Caco-2 (cell line): ENCODE data around the gene CTF1. TPM values are rescaled to one million over a fixed set of nuclear protein-coding genes. Genes with fewer than 3 reads are reported as not detected.

Source experiments
- BruUV-seq: library from RNA; stranded (reverse); fragments of 400-500 nt; replicated peaks from 2 replicates; lab custom pipeline; 2021; lab: Mats Ljungman, UMichigan
- CTCF ChIA-PET: fragments of 300-600 bp; sonication (Branson Sonifier 250); formaldehyde crosslinking; loops from one replicate; lab custom pipeline; 2022; ENCODE audit warnings: antibody characterized with exemption; lab: Charles Lee
- POLR2A ChIA-PET: fragments of 300-600 bp; sonication (Branson Sonifier 250); formaldehyde crosslinking; loops from one replicate; lab custom pipeline; 2022; ENCODE audit warnings: antibody characterized with exemption; lab: Charles Lee
- DNase-seq, 2 experiments: peaks; one replicate each; pipeline versions ENCODE4 v3.0.0 to v3.0.0-alpha.2; 2020 to 2022
- H3K27me3 ChIP-seq: replicated peaks from 2 replicates; pipeline ENCODE4 v1.6.0; 2011; ENCODE audit warnings: low read length; ENCODE audit not compliant: control insufficient read depth, insufficient read depth
- H3K36me3 ChIP-seq: 2 replicates; pipeline ENCODE4 v1.5.1; 2011; ENCODE audit warnings: low read length; ENCODE audit not compliant: control insufficient read depth, insufficient read depth
- H3K4me1 ChIP-seq: fragments of 250-450 bp; sonication (Bioruptor Pico); 2 replicates; pipeline ENCODE4 v1.5.1; 2020; ENCODE audit warnings: mild to moderate bottlenecking
- H3K4me3 ChIP-seq: 2 replicates; pipeline ENCODE4 v1.5.1; 2011; ENCODE audit warnings: low read depth, mild to moderate bottlenecking, control low read depth, low read length
- H3K9me3 ChIP-seq: fragments of 250-450 bp; sonication (Bioruptor Pico); 2 replicates; pipeline ENCODE4 v1.5.1; 2020; ENCODE audit warnings: mild to moderate bottlenecking, moderate library complexity
- H3K27ac Mint-ChIP-seq: one replicate; pipeline ENCODE4 v1.8.0; 2022; ENCODE audit warnings: mixed read lengths; ENCODE audit not compliant: unreplicated experiment
- H3K27me3 Mint-ChIP-seq: one replicate; pipeline ENCODE4 v1.8.0; 2022; ENCODE audit warnings: mixed read lengths; ENCODE audit not compliant: insufficient read depth, unreplicated experiment
- H3K36me3 Mint-ChIP-seq: one replicate; pipeline ENCODE4 v1.8.0; 2022; ENCODE audit warnings: mild to moderate bottlenecking, mixed read lengths; ENCODE audit not compliant: insufficient read depth, unreplicated experiment
- H3K4me1 Mint-ChIP-seq: one replicate; pipeline ENCODE4 v1.8.0; 2022; ENCODE audit warnings: low read depth, mixed read lengths; ENCODE audit not compliant: unreplicated experiment
- H3K4me3 Mint-ChIP-seq: one replicate; pipeline ENCODE4 v1.8.0; 2022; ENCODE audit warnings: mild to moderate bottlenecking, moderate library complexity, mixed read lengths; ENCODE audit not compliant: unreplicated experiment
- H3K9me3 Mint-ChIP-seq: one replicate; pipeline ENCODE4 v1.8.0; 2022; ENCODE audit warnings: mixed read lengths; ENCODE audit not compliant: unreplicated experiment
- CTCF ChIP-seq, 2 experiments: fragments of 200-600 bp in 1 of 2; IDR thresholded peaks; 1 replicate in 1 of 2; 2 replicates in 1 of 2; pipeline versions ENCODE4 v1.5.1 to v1.8.0; 2011 to 2022; ENCODE audit warnings: antibody characterized with exemption in 1 of 2, control low read depth in 1 of 2, inconsistent platforms in 1 of 2, low read depth in 1 of 2, low read length in 1 of 2, mild to moderate bottlenecking in 1 of 2, moderate library complexity in 1 of 2; ENCODE audit not compliant: insufficient read depth in 1 of 2, severe bottlenecking in 1 of 2, unreplicated experiment in 1 of 2
- intact Hi-C: fragments of 100-400 bp; cut with micrococcal nuclease; formaldehyde crosslinking; loops from one replicate; pipeline ENCODE4 v1.10.0; 2022; ENCODE audit not compliant: unreplicated experiment
- total RNA-seq: library from RNA; stranded (reverse); gene quantifications from 2 replicates; pipeline ENCODE4 v1.2.3, GENCODE V29; 2022

The CTF1 gene
- total RNA-seq, 1 experiment from 2014 or later = 2.4 TPM

- H3K4me3 Mint-ChIP-seq = peak overlapping the region; percentile 90
- no peaks in the 10 kb centered on the region for H3K9me3 Mint-ChIP-seq
- CTCF ChIA-PET = interaction anchor here (1.3 to 1.4 kb wide), 2 partner anchors 45 to 83 kb away, joined by 3 to 7 read pairs; no protein-coding TSS in a partner anchor
- Histone ChIP-seq H3K9me3 (no peaks in the 10 kb centered on the region), H3K36me3 (no peaks in the 10 kb centered on the region; the same call in 1 of the 2 replicates), H3K27me3 (no peaks in the 10 kb centered on the region), H3K4me3 (peak overlapping the region; percentile 41), H3K4me1 (peaks cover 30% of the 10 kb centered on the region)
- BruUV-seq = no TSS peak
- no peak for TF ChIP-seq CTCF (IDR thresholded peaks at IDR 0.05; ENCODE audit: insufficient read depth in 1 of 2, low read depth in 1 of 2, low read length in 1 of 2, severe bottlenecking in 1 of 2, unreplicated experiment in 1 of 2)
- H3K4me1 Mint-ChIP-seq = peaks cover 23% of the 10 kb centered on the region
- H3K27ac Mint-ChIP-seq = peak overlapping the region; percentile 83
- intact Hi-C loops = loop anchor here (1.0 kb wide), 2 partner anchors 25 to 53 kb away; no protein-coding TSS in a partner anchor
- no peaks in the 10 kb centered on the region for H3K27me3 Mint-ChIP-seq
- POLR2A ChIA-PET = interaction anchor here (1.6 kb wide), 1 partner anchor 22 kb away, joined by 8 read pairs; no protein-coding TSS in a partner anchor
- DNase-seq = peak; percentile 57 to 58
- peaks cover 16% of the 10 kb centered on the region for H3K36me3 Mint-ChIP-seq
Measured at GRCh38 chr16:30896889-30897733, 697 bp downstream of the CTF1 start.

DNA sequence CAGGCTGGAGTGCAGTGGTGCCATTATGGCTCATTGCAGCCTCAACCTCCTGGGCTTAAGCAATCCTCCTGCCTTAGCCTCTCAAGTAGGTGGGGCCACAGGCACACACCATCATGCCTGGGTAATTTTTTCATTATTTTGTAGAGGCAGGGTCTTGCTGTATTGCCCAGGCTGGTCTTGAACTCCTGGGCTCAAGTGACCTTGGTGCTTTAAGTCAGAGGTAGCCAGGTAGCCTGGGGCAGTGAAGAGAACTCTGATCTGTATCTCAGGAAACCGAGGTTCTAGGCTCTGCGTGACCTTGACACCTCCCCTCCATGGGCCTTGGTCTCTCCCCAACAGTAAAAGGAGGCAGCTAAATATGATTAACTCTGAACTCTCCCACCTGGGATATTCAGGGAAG lies 3.4 kb downstream of the CTF1 start:
- POLR2A ChIA-PET = no interaction called here
- no peak overlapping the region for H3K4me3 ChIP-seq
- H3K4me1 ChIP-seq = peaks cover 18% of the 10 kb centered on the region
- H3K27ac Mint-ChIP-seq = no peak overlapping the region
- TF ChIP-seq CTCF (IDR thresholded peaks at IDR 0.05; ENCODE audit: insufficient read depth in 1 of 2, low read depth in 1 of 2, low read length in 1 of 2, severe bottlenecking in 1 of 2, unreplicated experiment in 1 of 2) = no peak
- peaks cover 24% of the 10 kb centered on the region for H3K4me1 Mint-ChIP-seq
- no peaks in the 10 kb centered on the region for H3K9me3 Mint-ChIP-seq
- no peaks in the 10 kb centered on the region for H3K9me3 ChIP-seq
- H3K27me3 ChIP-seq = no peaks in the 10 kb centered on the region
- DNase-seq = no peak
- CTCF ChIA-PET = no interaction called here
- intact Hi-C loops = no loop called here
- BruUV-seq = no TSS peak
- peaks cover 16% of the 10 kb centered on the region for H3K36me3 Mint-ChIP-seq
- H3K36me3 ChIP-seq = no peaks in the 10 kb centered on the region
- H3K27me3 Mint-ChIP-seq = no peaks in the 10 kb centered on the region
- no peak overlapping the region for H3K4me3 Mint-ChIP-seq

- BruUV-seq = no TSS peak
- H3K9me3 ChIP-seq = no peaks in the 10 kb centered on the region
- Mint-ChIP-seq H3K27ac (no peak overlapping the region), H3K4me1 (peaks cover 16% of the 10 kb centered on the region), H3K36me3 (peaks cover 14% of the 10 kb centered on the region), H3K9me3 (no peaks in the 10 kb centered on the region), H3K4me3 (no peak overlapping the region), H3K27me3 (no peaks in the 10 kb centered on the region)
- no peak for TF ChIP-seq CTCF (IDR thresholded peaks at IDR 0.05; ENCODE audit: insufficient read depth in 1 of 2, low read depth in 1 of 2, low read length in 1 of 2, severe bottlenecking in 1 of 2, unreplicated experiment in 1 of 2)
- H3K36me3 ChIP-seq = no peaks in the 10 kb centered on the region
- intact Hi-C loops = no loop called here
- H3K27me3 ChIP-seq = no peaks in the 10 kb centered on the region
- no peak for DNase-seq
- peaks cover 10% of the 10 kb centered on the region for H3K4me1 ChIP-seq
- H3K4me3 ChIP-seq = no peak overlapping the region
- POLR2A ChIA-PET = no interaction called here
- CTCF ChIA-PET = interaction anchor here (0.7 kb wide), 1 partner anchor 41 kb away, joined by 4 read pairs; no protein-coding TSS in a partner anchor
Measured at GRCh38 chr16:30900588-30900987, 4.2 kb downstream of the CTF1 start.
